ENCODE data around the gene PROSER3. TPM values are rescaled to one million over a fixed set of nuclear protein-coding genes. Genes with fewer than 3 reads are reported as not detected.

The PROSER3 gene
- total RNA-seq, 2 donors from 2014 or later: 16.8 to 19.5 TPM

GRCh38 chr19:35746087-35746462 is 11.9 kb upstream of the PROSER3 start:
- no peak for ATAC-seq
- intact Hi-C loops (cut with DNase I, micrococcal nuclease): no loop called here

GRCh38 chr19:35746531-35746930 is 11.4 kb upstream of the PROSER3 start:
- intact Hi-C loops (cut with DNase I, micrococcal nuclease): no loop called here
- no peak for DNase-seq
- ATAC-seq: no peak

More at GRCh38 chr19:35746087-35746462, 11.9 kb upstream of the PROSER3 start:
- no peak for DNase-seq

- ATAC-seq (peak; percentile 76), DNase-seq (peak; percentile 99)
- intact Hi-C loops (cut with DNase I, micrococcal nuclease): no loop called here
Measured at GRCh38 chr19:35748106-35749020, 9.6 kb upstream of the PROSER3 start, which contains the start of gene LIN37. TSS of gene LIN37 (plus strand) at chr19:35748576. CDS start at chr19:35748725, 149 bp downstream.

- ATAC-seq (no peak), DNase-seq (no peak)
- intact Hi-C loops (cut with DNase I, micrococcal nuclease): no loop called here
Measured at GRCh38 chr19:35750167-35750566, 7.8 kb upstream of the PROSER3 start.

- intact Hi-C loops (cut with DNase I, micrococcal nuclease): no loop called here
- ATAC-seq: no peak
Measured at GRCh38 chr19:35751839-35752745, 5.9 kb upstream of the PROSER3 start.

GRCh38 chr19:35752746-35753350 is 5.1 kb upstream of the PROSER3 start:
- ATAC-seq (no peak), DNase-seq (no peak)
- intact Hi-C loops (cut with DNase I, micrococcal nuclease): no loop called here

More at GRCh38 chr19:35751839-35752745, 5.9 kb upstream of the PROSER3 start:
- DNase-seq: no peak

GRCh38 chr19:35753634-35754369 is 4.2 kb upstream of the PROSER3 start:
- intact Hi-C loops (cut with DNase I, micrococcal nuclease): no loop called here
- ATAC-seq (no peak), DNase-seq (no peak)

GRCh38 chr19:35754370-35755130 is 3.4 kb upstream of the PROSER3 start:
- no peak for ATAC-seq
- intact Hi-C loops (cut with DNase I, micrococcal nuclease): no loop called here
- no peak for DNase-seq

- ATAC-seq (peak; percentile 4), DNase-seq (no peak)
- intact Hi-C loops (cut with DNase I, micrococcal nuclease): no loop called here
Measured at GRCh38 chr19:35755131-35755549, 2.8 kb upstream of the PROSER3 start.

- ATAC-seq (peak; percentile 48), DNase-seq (peak; percentile 75 to 83)
- intact Hi-C loops (cut with DNase I, micrococcal nuclease): no loop called here
Measured at GRCh38 chr19:35755550-35756376, 2.2 kb upstream of the PROSER3 start.

GRCh38 chr19:35756377-35757230 is 1.4 kb upstream of the PROSER3 start, which contains the start of gene HSPB6:
TSS of gene HSPB6 (minus strand) at chr19:35757029. CDS start at chr19:35757008, 21 bp downstream.
- ATAC-seq: no peak
- peak; percentile 49 to 62 for DNase-seq
- intact Hi-C loops (cut with DNase I, micrococcal nuclease): no loop called here

GRCh38 chr19:35757231-35757748 is 686 bp upstream of the PROSER3 start:
- DNase-seq: peak; percentile 69 to 88
- no peak for ATAC-seq
- intact Hi-C loops (cut with DNase I, micrococcal nuclease): no loop called here

GRCh38 chr19:35759697-35760096 is 1.7 kb downstream of the PROSER3 start:
- intact Hi-C loops (cut with DNase I, micrococcal nuclease): no loop called here

GRCh38 chr19:35760711-35761349 is 2.9 kb downstream of the PROSER3 start:
- ATAC-seq (no peak), DNase-seq (no peak)
- intact Hi-C loops (cut with DNase I, micrococcal nuclease): no loop called here

More at GRCh38 chr19:35759697-35760096, 1.7 kb downstream of the PROSER3 start:
- no peak for DNase-seq
- no peak for ATAC-seq
